ENCODE data around the gene FGL2. TPM values are rescaled to one million over a fixed set of nuclear protein-coding genes. Genes with fewer than 3 reads are reported as not detected.

The FGL2 gene
- total RNA-seq, 1 experiment from 2014 or later, result not detected

DNA sequence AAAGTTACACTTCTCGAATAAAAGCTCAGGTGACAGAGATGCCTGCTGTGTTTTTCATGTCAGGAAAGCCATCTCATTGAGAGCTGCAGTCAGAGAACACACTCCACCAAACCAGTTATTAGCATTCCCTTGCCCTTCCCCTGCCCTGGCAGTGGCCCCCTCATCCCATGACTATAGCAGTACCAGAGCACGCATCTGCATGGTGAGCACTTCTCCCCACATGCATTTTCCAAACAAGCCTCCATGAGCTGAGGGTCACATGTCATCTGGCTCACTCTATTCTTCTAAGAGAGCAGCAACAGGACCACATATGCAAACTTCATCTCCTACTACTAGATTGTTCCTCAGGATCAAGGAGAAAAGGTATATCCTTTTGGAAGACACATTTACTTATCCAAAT lies 42.4 kb upstream of the FGL2 start:
- no peaks in the 10 kb centered on the region for H4K20me1 ChIP-seq (ENCODE audit: control insufficient read depth, insufficient read depth, insufficient read length)
- H2AK5ac ChIP-seq (ENCODE audit: insufficient read length, low read length), result no peak overlapping the region
- H3K23ac ChIP-seq (ENCODE audit: insufficient read length, low read depth, low read length), result no peak overlapping the region
- Mint-ChIP-seq H3K36me3 (ENCODE audit: insufficient read depth in 1 of 3, low read depth in 3 of 3) (peaks cover 0 to 1% (median 0%) of the 10 kb centered on the region in 3 experiments; a peak in 1 of 7 replicates), H3K4me1 (peaks cover 18 to 24% of the 10 kb centered on the region in 2 experiments), H3K9me3 (no peaks in the 10 kb centered on the region), H3K4me3 (no peak overlapping the region), H3K27ac (peak overlapping the region in 1 of 3 experiments; percentile 59; a peak in 1 of 7 replicates), H3K27me3 (ENCODE audit: low read depth) (no peaks in the 10 kb centered on the region)
- no peaks in the 10 kb centered on the region for H3K79me1 ChIP-seq (ENCODE audit: insufficient read depth, low read depth, low read length, poor library complexity, severe bottlenecking)
- H4K5ac ChIP-seq (ENCODE audit: insufficient read length, low read depth, low read length), result no peak overlapping the region
- H3K4me2 ChIP-seq (ENCODE audit: insufficient read depth, insufficient read length, low read length), result no peak overlapping the region
- peaks cover 7% of the 10 kb centered on the region; the same call in 1 of the 2 replicates for H3K4me1 ChIP-seq (ENCODE audit: insufficient read depth, low read length)
- no peak overlapping the region for H4K91ac ChIP-seq (ENCODE audit: insufficient read length, low read depth, low read length)
- no peak overlapping the region for H2BK120ac ChIP-seq (ENCODE audit: low read depth, low read length, poor library complexity, severe bottlenecking)
- TF ChIP-seq CTCF (conservative IDR thresholded peaks at IDR 0.05), result no peak
- H3T11ph ChIP-seq (ENCODE audit: low read length), result no peak overlapping the region
- H3K56ac ChIP-seq (ENCODE audit: insufficient read length, low read depth, low read length), result no peak overlapping the region
- H3K23me2 ChIP-seq (ENCODE audit: insufficient read length, low read depth, low read length, poor library complexity, severe bottlenecking), result no peaks in the 10 kb centered on the region
- H2AFZ ChIP-seq (ENCODE audit: low read length), result no peak overlapping the region
- no peak overlapping the region for H3K14ac ChIP-seq (ENCODE audit: insufficient read depth, low read length)
- no peak overlapping the region for H2BK20ac ChIP-seq (ENCODE audit: low read depth, low read length, poor library complexity, severe bottlenecking)
- no peak overlapping the region for H3K27ac ChIP-seq (ENCODE audit: insufficient read length, low read depth, low read length)
- H4K8ac ChIP-seq (replicated peaks; ENCODE audit: insufficient read length, low read depth, low read length), result no peak overlapping the region
- no peak for DNase-seq
- H3K79me2 ChIP-seq (ENCODE audit: insufficient read depth, low read length), result no peaks in the 10 kb centered on the region
- WGBS (ENCODE audit: extremely low coverage, insufficient read length, low lambda C conversion rate), result no CpG with 5 or more reads among the region's 2 CpGs
- no peak overlapping the region for H2BK12ac ChIP-seq (ENCODE audit: insufficient read length, low read depth, low read length)
- no peak overlapping the region for H3K18ac ChIP-seq (ENCODE audit: insufficient read length, low read depth, low read length)
- no peaks in the 10 kb centered on the region for H3K9me3 ChIP-seq (ENCODE audit: control insufficient read depth, low read depth, low read length)
- H3K9ac ChIP-seq (ENCODE audit: extremely low read depth, insufficient read length, low read length), result no peak overlapping the region
- H2BK5ac ChIP-seq (ENCODE audit: insufficient read length, low read length), result no peak overlapping the region
- no peak overlapping the region for H3K4ac ChIP-seq (ENCODE audit: low read depth, low read length)
- H2BK15ac ChIP-seq (ENCODE audit: low read depth, low read length), result no peak overlapping the region
- no peaks in the 10 kb centered on the region; the same call in 1 of the 2 replicates for H3K27me3 ChIP-seq (ENCODE audit: insufficient read depth, low read length)
